Measurements from ENCODE around the gene ENTREP3.

ENTREP3 gene

DNA sequence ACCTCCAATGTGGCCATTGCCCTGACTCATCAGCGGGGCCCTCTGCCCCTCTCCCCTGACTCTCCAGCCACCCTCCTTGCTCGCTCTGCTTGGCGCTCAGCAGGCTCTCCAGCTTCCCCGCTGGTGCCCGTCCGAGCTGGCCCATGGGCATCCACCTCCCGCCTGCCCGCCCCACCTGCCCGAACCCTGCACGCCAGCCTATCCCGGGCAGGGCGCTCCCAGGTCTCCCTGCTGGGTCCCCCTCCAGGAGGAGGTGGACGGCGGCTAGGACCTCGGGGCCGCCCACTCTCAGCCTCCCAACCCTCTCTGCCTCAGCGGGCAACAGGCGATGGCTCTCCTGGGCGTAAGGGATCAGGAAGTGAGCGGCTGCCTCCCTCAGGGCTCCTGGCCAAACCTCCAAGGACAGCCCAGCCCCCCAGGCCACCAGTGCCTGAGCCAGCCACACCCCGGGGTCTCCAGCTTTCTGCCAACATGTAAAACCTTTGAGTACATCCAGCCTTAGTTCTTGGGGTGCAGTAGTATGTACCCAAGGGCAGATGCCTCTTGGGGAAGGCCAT is 32.8 kb upstream of the ENTREP3 start:
- DNase-seq (ENCODE audit: low read depth in 1 of 2, low spot score in 1 of 2): no peak

DNA sequence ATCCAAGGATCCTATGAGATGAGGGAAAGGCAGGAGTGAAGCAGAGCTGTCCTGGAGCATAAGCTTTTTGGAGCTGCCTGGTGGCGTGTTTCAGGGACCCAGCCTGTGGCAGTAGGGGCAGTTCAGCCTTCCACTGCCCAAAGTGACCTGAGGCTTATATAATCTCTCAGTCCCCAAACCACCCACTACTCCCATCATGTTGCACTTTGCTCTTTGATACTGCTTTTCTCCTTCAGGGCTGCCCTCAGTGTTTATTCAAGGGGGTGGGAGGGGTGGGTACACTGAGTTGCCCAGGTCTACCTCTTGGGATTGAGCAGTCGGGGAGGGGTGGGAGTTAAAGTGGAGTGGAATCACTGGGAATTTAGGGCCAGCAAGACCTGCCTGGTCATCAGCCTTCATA is 31.3 kb upstream of the ENTREP3 start:
- H3K27ac ChIP-seq (replicated peaks): no peak overlapping the region
- H3K27me3 ChIP-seq (ENCODE audit: insufficient read depth, poor library complexity, severe bottlenecking): no peaks in the 10 kb centered on the region
- DNase-seq (ENCODE audit: low read depth in 1 of 2, low spot score in 1 of 2): no peak
- no peak overlapping the region for H3K4me3 ChIP-seq (replicated peaks; ENCODE audit: insufficient read depth, low read length)
- TF ChIP-seq POLR2AphosphoS5 (IDR thresholded peaks at IDR 0.05; ENCODE audit: low read depth) (no peak), SPI1 (IDR thresholded peaks at IDR 0.05; ENCODE audit: borderline replicate concordance, low read depth) (no peak), GABPA (IDR thresholded peaks at IDR 0.05; ENCODE audit: low read depth) (no peak)
- TF ChIP-seq, protein P1, sequence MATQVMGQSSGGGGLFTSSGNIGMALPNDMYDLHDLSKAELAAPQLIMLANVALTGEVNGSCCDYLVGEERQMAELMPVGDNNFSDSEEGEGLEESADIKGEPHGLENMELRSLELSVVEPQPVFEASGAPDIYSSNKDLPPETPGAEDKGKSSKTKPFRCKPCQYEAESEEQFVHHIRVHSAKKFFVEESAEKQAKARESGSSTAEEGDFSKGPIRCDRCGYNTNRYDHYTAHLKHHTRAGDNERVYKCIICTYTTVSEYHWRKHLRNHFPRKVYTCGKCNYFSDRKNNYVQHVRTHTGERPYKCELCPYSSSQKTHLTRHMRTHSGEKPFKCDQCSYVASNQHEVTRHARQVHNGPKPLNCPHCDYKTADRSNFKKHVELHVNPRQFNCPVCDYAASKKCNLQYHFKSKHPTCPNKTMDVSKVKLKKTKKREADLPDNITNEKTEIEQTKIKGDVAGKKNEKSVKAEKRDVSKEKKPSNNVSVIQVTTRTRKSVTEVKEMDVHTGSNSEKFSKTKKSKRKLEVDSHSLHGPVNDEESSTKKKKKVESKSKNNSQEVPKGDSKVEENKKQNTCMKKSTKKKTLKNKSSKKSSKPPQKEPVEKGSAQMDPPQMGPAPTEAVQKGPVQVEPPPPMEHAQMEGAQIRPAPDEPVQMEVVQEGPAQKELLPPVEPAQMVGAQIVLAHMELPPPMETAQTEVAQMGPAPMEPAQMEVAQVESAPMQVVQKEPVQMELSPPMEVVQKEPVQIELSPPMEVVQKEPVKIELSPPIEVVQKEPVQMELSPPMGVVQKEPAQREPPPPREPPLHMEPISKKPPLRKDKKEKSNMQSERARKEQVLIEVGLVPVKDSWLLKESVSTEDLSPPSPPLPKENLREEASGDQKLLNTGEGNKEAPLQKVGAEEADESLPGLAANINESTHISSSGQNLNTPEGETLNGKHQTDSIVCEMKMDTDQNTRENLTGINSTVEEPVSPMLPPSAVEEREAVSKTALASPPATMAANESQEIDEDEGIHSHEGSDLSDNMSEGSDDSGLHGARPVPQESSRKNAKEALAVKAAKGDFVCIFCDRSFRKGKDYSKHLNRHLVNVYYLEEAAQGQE (IDR thresholded peaks at IDR 0.05; ENCODE audit: insufficient replicate concordance, low read depth): no peak
- TF ChIP-seq, protein P2, sequence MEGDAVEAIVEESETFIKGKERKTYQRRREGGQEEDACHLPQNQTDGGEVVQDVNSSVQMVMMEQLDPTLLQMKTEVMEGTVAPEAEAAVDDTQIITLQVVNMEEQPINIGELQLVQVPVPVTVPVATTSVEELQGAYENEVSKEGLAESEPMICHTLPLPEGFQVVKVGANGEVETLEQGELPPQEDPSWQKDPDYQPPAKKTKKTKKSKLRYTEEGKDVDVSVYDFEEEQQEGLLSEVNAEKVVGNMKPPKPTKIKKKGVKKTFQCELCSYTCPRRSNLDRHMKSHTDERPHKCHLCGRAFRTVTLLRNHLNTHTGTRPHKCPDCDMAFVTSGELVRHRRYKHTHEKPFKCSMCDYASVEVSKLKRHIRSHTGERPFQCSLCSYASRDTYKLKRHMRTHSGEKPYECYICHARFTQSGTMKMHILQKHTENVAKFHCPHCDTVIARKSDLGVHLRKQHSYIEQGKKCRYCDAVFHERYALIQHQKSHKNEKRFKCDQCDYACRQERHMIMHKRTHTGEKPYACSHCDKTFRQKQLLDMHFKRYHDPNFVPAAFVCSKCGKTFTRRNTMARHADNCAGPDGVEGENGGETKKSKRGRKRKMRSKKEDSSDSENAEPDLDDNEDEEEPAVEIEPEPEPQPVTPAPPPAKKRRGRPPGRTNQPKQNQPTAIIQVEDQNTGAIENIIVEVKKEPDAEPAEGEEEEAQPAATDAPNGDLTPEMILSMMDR (IDR thresholded peaks at IDR 0.05; ENCODE audit: insufficient read depth, low read length): no peak

More for the DNA sequence above, 32.8 kb upstream of the ENTREP3 start:
- TF ChIP-seq, protein P2 (IDR thresholded peaks at IDR 0.05; ENCODE audit: insufficient read depth, low read length): no peak
- TF ChIP-seq, protein P1 (IDR thresholded peaks at IDR 0.05; ENCODE audit: insufficient replicate concordance, low read depth): no peak
- TF ChIP-seq GABPA (IDR thresholded peaks at IDR 0.05; ENCODE audit: low read depth) (no peak), SPI1 (IDR thresholded peaks at IDR 0.05; ENCODE audit: borderline replicate concordance, low read depth) (no peak), POLR2AphosphoS5 (IDR thresholded peaks at IDR 0.05; ENCODE audit: low read depth) (no peak)
- H3K27me3 ChIP-seq (ENCODE audit: insufficient read depth, poor library complexity, severe bottlenecking): peaks cover 4% of the 10 kb centered on the region
- H3K27ac ChIP-seq (replicated peaks): no peak overlapping the region
- H3K4me3 ChIP-seq (replicated peaks; ENCODE audit: insufficient read depth, low read length): no peak overlapping the region

DNA sequence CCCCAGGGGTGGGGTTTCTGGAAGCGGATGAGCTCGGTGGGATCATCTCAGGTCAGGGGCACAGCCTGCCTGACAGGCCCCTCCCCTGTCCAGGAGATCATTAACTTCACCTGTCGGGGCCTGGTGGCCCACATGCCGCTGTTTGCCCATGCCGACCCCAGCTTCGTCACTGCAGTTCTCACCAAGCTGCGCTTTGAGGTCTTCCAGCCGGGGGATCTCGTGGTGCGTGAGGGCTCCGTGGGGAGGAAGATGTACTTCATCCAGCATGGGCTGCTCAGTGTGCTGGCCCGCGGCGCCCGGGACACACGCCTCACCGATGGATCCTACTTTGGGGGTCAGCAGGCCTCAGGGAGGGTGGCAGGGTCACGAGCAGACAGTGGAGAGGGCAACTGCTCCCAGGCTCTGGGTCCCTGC is 30.4 kb upstream of the ENTREP3 start:
- TF ChIP-seq POLR2AphosphoS5 (IDR thresholded peaks at IDR 0.05; ENCODE audit: low read depth) (no peak), SPI1 (IDR thresholded peaks at IDR 0.05; ENCODE audit: borderline replicate concordance, low read depth) (no peak), GABPA (IDR thresholded peaks at IDR 0.05; ENCODE audit: low read depth) (no peak)
- TF ChIP-seq, protein P1 (IDR thresholded peaks at IDR 0.05; ENCODE audit: insufficient replicate concordance, low read depth): no peak
- TF ChIP-seq, protein P2 (IDR thresholded peaks at IDR 0.05; ENCODE audit: insufficient read depth, low read length): no peak
- H3K27ac ChIP-seq (replicated peaks): no peak overlapping the region
- no peak overlapping the region for H3K4me3 ChIP-seq (replicated peaks; ENCODE audit: insufficient read depth, low read length)
- DNase-seq (ENCODE audit: low read depth in 1 of 2, low spot score in 1 of 2): no peak
- H3K27me3 ChIP-seq (ENCODE audit: insufficient read depth, poor library complexity, severe bottlenecking): no peaks in the 10 kb centered on the region
